IPS-NIHi11 (cell line): ENCODE measurements around the gene SBNO1.
"Not testable (repeated sequence)": the region's sequence is repeated elsewhere in the genome, so short reads cannot be mapped to it uniquely, and the experiment has no call there.

Experiments
- DNase-seq: peaks from one replicate; pipeline ENCODE4 v3.0.0; 2012; ENCODE audit warnings: mixed read lengths, low spot score

The SBNO1 gene

GRCh38 chr12:123346946-123347345 is 17.7 kb downstream of the SBNO1 start:
- no peak for DNase-seq

DNA sequence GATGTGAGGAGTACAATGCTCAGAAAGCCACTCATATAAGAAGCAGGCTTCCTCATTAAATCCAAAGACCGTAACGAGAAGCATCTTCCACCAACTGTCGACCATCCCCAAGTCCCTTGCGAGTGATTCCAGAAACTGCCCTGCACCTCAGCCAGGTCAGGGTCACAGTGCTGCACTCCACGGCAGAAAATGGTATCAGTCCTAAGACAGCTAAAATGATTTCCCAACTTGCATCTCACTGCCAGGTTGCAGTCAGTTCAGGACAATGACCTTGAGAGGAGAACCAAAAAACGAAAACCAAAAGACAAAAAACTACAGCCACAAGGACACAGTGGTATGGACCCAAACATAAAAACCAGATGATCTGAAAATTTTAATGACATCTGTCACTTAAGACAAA is 20.6 kb downstream of the SBNO1 start:
- no peak for DNase-seq

DNA sequence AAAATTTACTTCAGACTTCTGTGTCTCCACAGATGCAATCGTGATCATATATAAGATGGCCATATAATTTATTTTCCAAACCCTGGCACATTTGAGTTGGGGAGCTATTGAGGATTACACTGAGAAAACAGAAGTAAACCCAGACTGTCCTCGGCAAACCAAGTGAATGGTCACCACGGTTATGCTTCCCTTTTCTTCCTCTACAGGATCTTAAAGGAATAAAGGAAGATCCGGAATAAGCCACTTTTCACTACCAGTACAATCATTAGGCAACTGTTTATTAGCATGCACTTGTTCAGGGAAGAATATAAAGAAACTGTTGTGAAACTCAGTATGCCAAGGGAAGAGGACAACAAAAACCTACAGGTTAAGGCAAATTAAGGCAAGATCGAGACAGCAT is 27.6 kb downstream of the SBNO1 start:
- no peak for DNase-seq

- DNase-seq = no peak
These were observed 28.1 kb downstream of the SBNO1 start for GRCh38 chr12:123336530-123336929.

DNA sequence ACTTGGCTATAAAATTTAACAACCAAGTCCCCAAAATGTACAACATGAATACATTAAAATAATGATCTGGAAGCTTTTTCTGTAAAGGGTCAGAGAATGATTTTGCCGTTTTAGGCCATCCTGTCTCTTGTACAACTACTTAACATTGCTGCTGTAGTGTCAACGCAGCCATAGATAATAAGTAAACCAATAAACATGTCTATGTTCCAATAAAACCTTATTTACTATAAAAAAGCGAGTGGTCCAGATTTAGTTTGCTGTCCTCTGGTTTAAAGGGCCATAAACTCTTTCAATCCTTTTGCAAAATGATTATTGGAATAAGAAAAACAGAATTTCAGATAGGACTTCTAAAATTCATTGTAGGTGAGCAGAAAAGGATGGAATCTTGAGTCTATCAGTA is 29.2 kb downstream of the SBNO1 start:
- no peak for DNase-seq

DNA sequence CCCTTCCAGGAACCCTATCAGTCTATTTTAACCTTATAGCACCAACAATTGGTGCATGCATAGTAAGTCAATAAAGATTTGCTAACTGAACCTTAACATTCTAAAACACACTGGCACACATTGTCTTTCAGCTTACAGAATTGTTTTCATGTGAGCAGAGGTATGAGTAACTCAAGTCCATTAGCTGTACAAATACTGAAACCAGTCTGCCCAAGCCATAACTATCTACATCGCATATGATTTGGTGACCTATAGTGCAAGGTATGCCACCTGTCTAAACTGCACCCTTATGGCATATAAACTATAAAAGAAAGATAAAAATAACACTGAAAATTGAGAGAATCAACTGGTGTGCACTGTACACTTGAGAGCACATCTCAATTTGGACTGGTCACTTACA is 34.8 kb downstream of the SBNO1 start:
- DNase-seq = no peak

DNA sequence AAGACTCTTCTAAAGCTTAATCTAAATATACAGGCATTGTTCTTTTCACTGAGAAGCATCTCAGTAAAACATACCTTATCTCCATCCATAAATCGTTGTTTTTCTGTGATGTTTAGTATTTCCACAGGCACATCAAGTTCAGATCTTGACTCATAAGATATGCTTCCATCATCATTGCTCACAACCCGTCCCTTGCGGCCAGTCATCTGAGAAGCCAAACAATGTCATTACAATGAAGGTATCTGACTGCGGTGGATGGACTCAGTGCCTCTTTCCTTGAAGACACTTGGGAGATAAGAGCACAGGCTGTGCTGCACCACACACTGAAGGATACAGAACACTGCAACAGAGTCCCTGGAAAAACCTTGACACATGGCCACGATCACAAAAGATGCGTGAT is 44.8 kb downstream of the SBNO1 start:
- DNase-seq = no peak

DNA sequence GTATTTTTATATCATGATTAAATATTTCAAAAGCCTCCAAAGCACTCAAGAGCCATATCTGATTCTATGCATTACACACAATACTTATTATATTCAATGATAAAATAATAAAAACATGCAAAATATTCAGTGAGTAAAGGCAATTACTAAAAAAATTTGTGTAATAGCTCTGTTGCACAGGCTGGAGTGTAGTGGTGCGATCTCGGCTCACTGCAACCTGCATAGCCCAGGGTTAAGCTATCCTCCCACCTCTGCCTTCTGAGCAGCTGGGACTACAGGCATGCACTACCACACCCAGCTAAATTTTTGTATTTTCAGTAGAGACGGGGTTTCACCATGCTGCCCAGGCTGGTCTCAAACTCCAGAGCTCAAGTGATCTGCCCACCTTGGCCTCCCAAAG is 45.4 kb downstream of the SBNO1 start:
- DNase-seq = no peak

DNA sequence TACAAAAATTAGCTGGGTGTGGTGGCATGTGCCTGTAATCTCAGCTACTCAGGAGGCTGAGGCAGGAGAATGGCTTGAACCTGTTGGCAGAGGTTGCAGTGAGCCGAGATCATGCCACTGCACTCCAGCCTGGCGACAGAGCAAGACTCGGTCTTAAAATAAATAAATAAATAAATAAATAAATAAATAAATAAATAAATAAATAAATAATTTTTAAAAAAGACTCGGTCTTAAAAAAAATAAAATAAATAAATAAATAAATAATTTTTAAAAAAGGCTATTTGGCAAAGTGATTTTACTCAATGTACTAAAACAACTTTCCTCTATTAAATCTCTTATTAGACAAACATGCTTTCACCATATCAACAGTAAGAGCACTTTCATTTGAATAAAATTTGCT is 51.6 kb downstream of the SBNO1 start:
- DNase-seq = not testable (repeated sequence)

DNA sequence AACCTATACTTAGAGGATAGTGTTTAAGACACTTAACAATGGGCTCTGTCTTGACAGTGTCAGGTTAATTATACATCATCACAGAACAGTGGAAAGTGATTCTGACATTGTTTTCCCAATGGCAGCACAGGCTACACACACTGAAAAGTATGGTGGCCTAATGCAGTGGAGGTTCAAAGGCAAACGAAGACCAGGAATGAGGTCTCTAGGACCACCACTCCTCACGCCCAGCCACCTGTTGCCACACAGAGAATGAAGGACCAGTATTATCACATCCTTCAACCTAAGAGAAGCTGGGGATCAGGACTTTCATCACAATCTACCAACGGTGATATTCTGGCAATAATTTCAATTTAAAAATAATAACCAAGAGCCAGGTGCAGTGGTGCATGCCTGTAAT is 58.4 kb downstream of the SBNO1 start:
- DNase-seq = no peak

DNA sequence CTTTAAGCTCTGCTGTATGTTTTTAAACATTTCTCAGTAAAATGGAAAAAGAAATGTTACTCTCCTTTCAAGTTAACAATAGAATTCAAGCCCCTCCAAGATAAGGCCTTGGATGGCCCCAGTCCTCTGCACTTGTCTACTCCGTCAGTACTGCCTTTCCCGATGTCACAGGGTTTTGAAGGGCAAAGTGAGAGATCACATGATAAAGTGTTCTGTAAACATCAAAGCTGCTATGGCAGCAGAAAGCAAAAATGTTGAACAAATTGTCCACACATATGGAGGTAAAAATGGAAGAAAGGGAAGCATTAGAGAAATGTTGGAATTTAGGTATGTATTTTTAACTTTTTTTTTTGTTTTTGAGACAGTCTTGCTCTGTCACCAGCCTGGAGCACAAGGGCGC is 59.5 kb downstream of the SBNO1 start:
- DNase-seq = no peak

DNA sequence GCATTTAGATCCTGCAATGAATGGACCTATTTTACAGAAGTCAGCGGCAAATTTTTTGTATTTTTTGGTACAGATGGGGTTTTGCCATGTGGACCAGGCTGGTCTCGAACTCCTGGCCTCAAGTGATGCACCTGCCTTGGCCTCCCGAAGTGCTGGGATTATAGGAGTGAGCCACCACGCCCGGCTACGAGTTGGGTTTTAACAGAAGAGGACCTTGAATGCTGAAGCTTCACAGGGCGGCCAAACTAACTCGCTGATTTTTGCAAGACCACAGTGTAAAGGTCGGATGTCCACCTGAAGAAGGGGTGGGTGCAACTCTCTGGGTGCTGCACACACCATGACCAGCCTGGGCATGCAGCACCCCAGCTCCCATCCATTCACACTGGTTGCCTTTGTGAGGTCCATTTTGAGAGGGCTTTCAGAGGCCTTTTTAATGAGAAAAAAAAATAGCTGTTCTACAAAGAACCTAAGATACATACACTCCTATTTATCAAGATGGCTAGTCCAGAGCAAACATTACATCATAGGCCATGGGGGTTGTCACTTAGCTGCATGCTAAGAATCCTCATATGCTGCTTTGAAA is 71.4 kb downstream of the SBNO1 start:
- DNase-seq = no peak

DNA sequence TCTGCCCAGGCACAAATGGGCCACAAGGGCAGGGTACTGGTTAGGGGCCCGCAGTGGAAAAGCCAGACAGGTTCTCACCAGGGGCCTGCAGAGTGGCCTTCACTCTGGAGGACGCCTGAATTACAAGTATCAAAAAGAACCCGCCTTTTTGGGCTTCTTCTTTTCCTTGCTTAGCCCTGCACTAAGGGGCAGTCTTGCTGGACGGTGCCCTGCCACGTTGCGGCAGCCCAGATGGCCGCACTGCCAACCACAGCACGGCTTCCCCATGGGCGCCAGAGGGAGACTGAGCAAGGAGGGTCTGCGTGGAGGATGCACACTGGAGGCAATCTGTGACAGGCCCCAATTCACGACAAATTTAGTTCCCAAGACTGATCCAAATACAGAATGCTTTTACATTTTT is 74.7 kb downstream of the SBNO1 start:
- DNase-seq = no peak

GRCh38 chr12:123288751-123289346 is 75.8 kb downstream of the SBNO1 start:
- no peak for DNase-seq

- no peak for DNase-seq
These were observed 77.8 kb downstream of the SBNO1 start for GRCh38 chr12:123286652-123287373.

GRCh38 chr12:123284669-123285068 is 80.0 kb downstream of the SBNO1 start:
- no peak for DNase-seq

- no peak for DNase-seq
These were observed 81.2 kb downstream of the SBNO1 start for GRCh38 chr12:123283461-123283860.

DNA sequence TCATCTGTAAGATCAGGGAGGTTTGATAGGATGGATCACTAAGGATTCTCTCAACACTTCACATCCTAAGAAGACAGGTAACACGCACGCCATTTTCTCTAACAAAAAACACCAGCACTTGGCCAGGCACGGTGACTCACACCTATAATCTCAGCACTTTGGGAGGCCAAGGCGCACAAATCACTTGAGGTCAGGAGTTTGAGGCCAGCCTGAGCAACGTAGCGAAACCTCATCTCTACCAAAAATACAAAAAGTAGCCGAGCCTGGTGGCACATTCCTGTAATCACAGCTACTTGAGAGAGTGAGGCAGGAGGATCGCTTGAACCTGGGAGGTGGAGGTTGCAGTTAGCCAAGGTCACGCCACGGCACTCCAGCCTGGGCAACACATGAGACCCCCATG is 82.5 kb downstream of the SBNO1 start:
- no peak for DNase-seq

DNA sequence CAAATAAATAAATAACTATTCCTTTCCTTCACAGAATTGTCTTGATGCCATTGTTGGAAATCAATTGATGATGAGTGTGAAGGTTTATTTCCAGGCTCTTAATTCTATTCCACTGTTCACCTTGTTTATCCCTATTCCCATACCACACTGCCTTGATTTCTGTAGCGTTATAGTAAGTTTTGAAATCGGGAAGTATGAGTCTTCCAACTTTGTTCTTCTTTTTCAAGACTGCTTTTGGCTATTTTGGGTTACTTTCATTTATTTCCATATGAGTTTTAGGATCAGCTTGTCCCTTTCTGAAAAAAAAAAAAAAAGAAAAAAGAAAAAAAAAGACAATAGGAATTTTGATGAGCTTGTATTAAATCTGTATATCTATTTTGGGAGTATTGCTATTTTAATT is 83.7 kb downstream of the SBNO1 start:
- DNase-seq = no peak

- DNase-seq = no peak
These were observed 86.5 kb downstream of the SBNO1 start for GRCh38 chr12:123278101-123278627.

DNA sequence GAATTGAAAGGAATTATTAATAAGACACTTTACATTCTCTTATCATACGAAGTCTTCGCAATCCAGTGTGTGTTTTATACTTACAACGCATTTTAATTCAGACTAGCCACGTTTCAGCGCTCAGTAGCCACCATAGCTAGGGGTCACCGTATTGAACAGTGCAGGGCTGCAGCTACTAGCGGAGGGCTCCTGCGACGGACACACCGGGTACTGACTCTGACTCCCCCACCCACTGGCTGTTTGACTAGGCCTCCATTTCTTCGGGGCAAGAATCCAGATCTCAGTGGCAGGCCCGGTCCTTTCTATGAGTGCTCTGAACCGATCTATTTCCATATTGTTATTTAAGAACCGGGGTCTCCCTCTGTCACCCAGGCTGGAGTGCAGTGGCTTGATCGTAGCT is 91.5 kb downstream of the SBNO1 start:
- DNase-seq = no peak

GRCh38 chr12:123271001-123271668 is 93.5 kb downstream of the SBNO1 start:
- peak; percentile 88 for DNase-seq
